Neural progenitor cell (in vitro differentiated cells): Measurements from ENCODE around the gene PF4V1.

Experiments
- CTCF ChIP-seq: fragments of 200-600 bp; sonication (generic); IDR thresholded peaks from 2 replicates; pipeline ENCODE4 v1.5.1; 2017; ENCODE audit warnings: antibody characterized with exemption, mild to moderate bottlenecking
- EZH2phosphoT487 ChIP-seq: fragments of 200-600 bp; sonication (generic); IDR thresholded peaks from 2 replicates; pipeline ENCODE4 v1.6.1; 2017; ENCODE audit warnings: antibody characterized with exemption

DNA sequence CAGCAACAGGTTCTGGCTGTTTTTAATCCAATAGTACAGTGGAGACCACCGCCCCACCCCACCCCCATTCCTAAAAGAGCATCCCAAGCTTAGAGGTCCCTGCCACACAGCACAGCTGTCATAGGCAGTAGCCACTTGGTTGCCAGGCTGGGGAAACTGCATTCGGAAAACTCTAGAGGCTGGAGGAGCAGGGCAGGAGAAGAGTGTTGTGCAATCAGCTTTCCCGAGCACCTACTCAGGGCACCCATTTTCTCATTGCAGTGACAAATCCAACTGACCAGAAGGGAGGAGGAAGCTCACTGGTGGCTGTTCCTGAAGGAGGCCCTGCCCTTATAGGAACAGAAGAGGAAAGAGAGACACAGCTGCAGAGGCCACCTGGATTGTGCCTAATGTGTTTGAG is 17.2 kb downstream of the PF4V1 start:
- TF ChIP-seq EZH2phosphoT487 (no peak), CTCF (no peak)
